Endothelial cell of umbilical vein (primary cell): ENCODE data around the gene C8B. TPM values are rescaled to one million over a fixed set of nuclear protein-coding genes. Genes with fewer than 3 reads are reported as not detected.

Experiments used
- BruUV-seq: library from RNA; stranded (reverse); fragments of 400-500 nt; replicated peaks from 2 replicates; lab custom pipeline; 2021; lab: Mats Ljungman, UMichigan
- CTCF ChIA-PET: fragments of 300-600, 350-600 bp; sonication (Branson Sonifier 250); formaldehyde crosslinking; loops from one replicate; lab custom pipeline; 2021; ENCODE audit warnings: antibody characterized with exemption, inconsistent platforms; lab: Charles Lee
- POLR2A ChIA-PET: fragments of 300-600, 350-600 bp; sonication (Branson Sonifier 250); formaldehyde crosslinking; loops from one replicate; lab custom pipeline; 2021; ENCODE audit warnings: antibody characterized with exemption, inconsistent platforms; lab: Charles Lee
- DNase-seq: peaks from one replicate; pipeline ENCODE4 v3.0.0-alpha.2; 2011; ENCODE audit warnings: low read depth, low spot score
- FAIRE-seq: peaks from 2 replicates; lab custom pipeline; 2011; peaks lifted over from hg19 to GRCh38; lab: Jason Lieb, UNC
- H2AFZ ChIP-seq: 2 replicates; pipeline ENCODE4 v1.6.0; 2012; ENCODE audit warnings: low read depth, low read length, control low read depth, inconsistent platforms
- H3K27ac ChIP-seq: 2 replicates; pipeline ENCODE4 v1.5.1; 2011; ENCODE audit warnings: low read depth, mild to moderate bottlenecking, control low read depth, low read length, moderate library complexity; ENCODE audit not compliant: insufficient read depth
- H3K27me3 ChIP-seq, 2 experiments: 2 replicates each; pipeline versions ENCODE4 v1.6.0 to v1.6.1; 2011; ENCODE audit warnings: low read length in 2 of 2, mixed read lengths in 1 of 2; ENCODE audit not compliant: control insufficient read depth in 2 of 2, insufficient read depth in 2 of 2
- H3K36me3 ChIP-seq, 2 experiments: 2 replicates in 1 of 2; 3 replicates in 1 of 2; pipeline ENCODE4 v1.5.1; 2011; ENCODE audit warnings: low read length in 2 of 2, mild to moderate bottlenecking in 1 of 2, moderate library complexity in 1 of 2; ENCODE audit not compliant: control insufficient read depth in 2 of 2, insufficient read depth in 2 of 2; ENCODE audit errors: extremely low read depth in 1 of 2
- H3K4me1 ChIP-seq: 3 replicates; pipeline ENCODE4 v1.5.1; 2011; ENCODE audit warnings: mild to moderate bottlenecking, low read length; ENCODE audit not compliant: control insufficient read depth, insufficient read depth; ENCODE audit errors: extremely low read depth
- H3K4me2 ChIP-seq: 2 replicates; pipeline ENCODE4 v1.6.1; 2011; ENCODE audit warnings: low read length, control low read depth, mixed read lengths; ENCODE audit not compliant: insufficient read depth
- H3K4me3 ChIP-seq, 3 experiments: fragments of 200-600 bp in 1 of 3; sonication (generic), shearing (Covaris generic) in 1 of 3; replicated peaks in 1 of 3; 2 replicates each; pipeline ENCODE4 v1.5.1; 2011 to 2016; ENCODE audit warnings: control low read depth in 3 of 3, low read length in 3 of 3, mild to moderate bottlenecking in 2 of 3, inconsistent platforms in 1 of 3, low read depth in 1 of 3, moderate library complexity in 1 of 3; ENCODE audit not compliant: insufficient read depth in 1 of 3
- H3K79me2 ChIP-seq: 2 replicates; pipeline ENCODE4 v1.6.0; 2012; ENCODE audit warnings: low read length, inconsistent platforms; ENCODE audit not compliant: control insufficient read depth, insufficient read depth
- H3K9ac ChIP-seq: replicated peaks from 2 replicates; pipeline ENCODE3; 2011; ENCODE audit warnings: low read length, control low read depth; ENCODE audit not compliant: insufficient read depth; ENCODE audit errors: extremely low read depth
- H3K9me1 ChIP-seq: replicated peaks from 3 replicates; pipeline ENCODE4 v1.6.0; 2011; ENCODE audit warnings: mild to moderate bottlenecking, low read length; ENCODE audit not compliant: control insufficient read depth, insufficient read depth; ENCODE audit errors: extremely low read depth
- H3K9me3 ChIP-seq: replicated peaks from 2 replicates; pipeline ENCODE4 v1.5.1; 2012; ENCODE audit warnings: low read length, inconsistent platforms; ENCODE audit not compliant: control insufficient read depth, insufficient read depth
- H4K20me1 ChIP-seq: replicated peaks from 2 replicates; pipeline ENCODE3; 2011; ENCODE audit warnings: mild to moderate bottlenecking, low read length; ENCODE audit not compliant: control insufficient read depth, insufficient read depth; ENCODE audit errors: extremely low read depth
- EZH2 ChIP-seq: IDR thresholded peaks from 2 replicates; pipeline ENCODE4 v1.6.1; 2012; ENCODE audit warnings: borderline replicate concordance, low read depth, mild to moderate bottlenecking, moderate library complexity, low read length, inconsistent platforms; ENCODE audit not compliant: severe bottlenecking
- FOS ChIP-seq: IDR thresholded peaks from 2 replicates; pipeline ENCODE4 v1.6.1; 2011; ENCODE audit warnings: mild to moderate bottlenecking, low read length, moderate library complexity, borderline replicate concordance; ENCODE audit not compliant: insufficient read depth
- GATA2 ChIP-seq: IDR thresholded peaks from 2 replicates; pipeline ENCODE4 v1.7.0; 2011; ENCODE audit warnings: low read depth, mild to moderate bottlenecking, moderate library complexity, mixed read lengths, low read length; ENCODE audit not compliant: insufficient read length, insufficient read depth
- JUN ChIP-seq: IDR thresholded peaks from 2 replicates; pipeline ENCODE4 v1.6.1; 2011; ENCODE audit warnings: borderline replicate concordance, low read depth; ENCODE audit not compliant: insufficient read length, insufficient read depth
- MYC ChIP-seq: IDR thresholded peaks from one replicate; pipeline ENCODE4 v1.6.1; 2011; ENCODE audit warnings: mild to moderate bottlenecking, low read depth, low read length
- POLR2AphosphoS5 ChIP-seq: IDR thresholded peaks from 2 replicates; pipeline ENCODE4 v1.6.1; 2012; ENCODE audit warnings: low read depth, mild to moderate bottlenecking, control low read depth, low read length, moderate library complexity; ENCODE audit not compliant: insufficient read depth
- dilution Hi-C: fragments of 300-500 bp; cut with MboI; formaldehyde crosslinking; loops from one replicate; pipeline ENCODE4 v1.15.0; 2019; ENCODE audit warnings: low sequenced_read_pairs; ENCODE audit not compliant: extremely low pct_ligation_motif_present
- intact Hi-C: fragments of 100-400 bp; cut with micrococcal nuclease; formaldehyde crosslinking; loops from one replicate; pipeline ENCODE4 v1.10.0; 2022
- polyA plus RNA-seq, 4 experiments: library from polyadenylated mRNA; depleted of rRNA in 3 of 4; stranded (reverse) in 3 of 4; unstranded in 1 of 4; fragments of >200 nt; gene quantifications; 2 replicates each; pipeline versions ENCODE4 v1.2.1 to v1.2.3, GENCODE V29; 2011 to 2012; ENCODE audit warnings: missing spikeins in 1 of 4
- total RNA-seq: library from RNA; stranded (reverse); gene quantifications from 2 replicates; pipeline ENCODE4 v1.2.3, GENCODE V29; 2021
- TF ChIP-seq, protein P1 (sequence below): IDR thresholded peaks from 2 replicates; pipeline ENCODE4 v1.6.1; 2011; ENCODE audit not compliant: insufficient read depth, insufficient read length
- TF ChIP-seq, protein P2 (sequence below), 2 donors: IDR thresholded peaks; 1 replicate in 1 of 2; 2 replicates in 1 of 2; pipeline ENCODE4 v1.5.1; 2011; ENCODE audit warnings: low read length in 2 of 2, mild to moderate bottlenecking in 2 of 2, moderate library complexity in 2 of 2, control low read depth in 1 of 2, inconsistent platforms in 1 of 2, low read depth in 1 of 2; ENCODE audit not compliant: insufficient read depth in 1 of 2; ENCODE audit errors: extremely low read depth in 1 of 2

Gene C8B
- total and polyA plus RNA-seq, 2 donors (not counting 3 experiments of a cell fraction or from before 2014, with no cell fraction given) = not detected

DNA sequence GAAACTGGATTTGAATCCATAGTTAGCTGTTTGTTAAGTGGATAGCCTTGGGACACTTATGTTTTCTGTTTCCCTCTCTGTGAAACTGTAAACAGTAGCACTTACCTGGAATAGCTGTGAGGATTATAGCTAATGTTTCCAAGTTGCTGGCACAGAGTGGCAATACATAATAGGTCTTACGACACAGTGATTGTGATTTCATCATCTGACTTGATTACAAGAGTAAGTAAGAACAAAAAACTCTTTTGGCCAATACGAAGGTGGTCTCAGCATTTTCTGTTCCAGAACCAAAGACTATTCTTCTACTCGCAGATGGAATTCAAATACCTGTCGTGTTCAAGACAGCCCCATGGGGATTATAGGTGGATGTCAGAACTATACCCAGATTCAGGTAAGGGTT, 2.1 kb downstream of the C8B start:
- BruUV-seq = no TSS peak

More for the DNA sequence above, 2.1 kb downstream of the C8B start:
- H3K9me3 ChIP-seq = no peaks in the 10 kb centered on the region
- dilution Hi-C loops = no loop called here
- H3K27me3 ChIP-seq = no peaks in the 10 kb centered on the region
- H3K4me2 ChIP-seq = no peak overlapping the region
- no peak for DNase-seq
- H3K9me1 ChIP-seq = no peaks in the 10 kb centered on the region
- intact Hi-C loops = no loop called here
- ChIA-PET POLR2A (no interaction called here), CTCF (no interaction called here)
- no peak overlapping the region for H3K9ac ChIP-seq
- no peaks in the 10 kb centered on the region for H3K79me2 ChIP-seq
- H3K4me3 ChIP-seq = no peak overlapping the region
- no peak for FAIRE-seq
- H3K36me3 ChIP-seq = no peaks in the 10 kb centered on the region
- H4K20me1 ChIP-seq = no peaks in the 10 kb centered on the region
- H3K27ac ChIP-seq = no peak overlapping the region
- TF ChIP-seq GATA2 (no peak), EZH2 (no peak), FOS (no peak), MYC (no peak), JUN (no peak), POLR2AphosphoS5 (no peak)
- TF ChIP-seq, protein P1, sequence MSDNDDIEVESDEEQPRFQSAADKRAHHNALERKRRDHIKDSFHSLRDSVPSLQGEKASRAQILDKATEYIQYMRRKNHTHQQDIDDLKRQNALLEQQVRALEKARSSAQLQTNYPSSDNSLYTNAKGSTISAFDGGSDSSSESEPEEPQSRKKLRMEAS = no peak
- TF ChIP-seq, protein P2, sequence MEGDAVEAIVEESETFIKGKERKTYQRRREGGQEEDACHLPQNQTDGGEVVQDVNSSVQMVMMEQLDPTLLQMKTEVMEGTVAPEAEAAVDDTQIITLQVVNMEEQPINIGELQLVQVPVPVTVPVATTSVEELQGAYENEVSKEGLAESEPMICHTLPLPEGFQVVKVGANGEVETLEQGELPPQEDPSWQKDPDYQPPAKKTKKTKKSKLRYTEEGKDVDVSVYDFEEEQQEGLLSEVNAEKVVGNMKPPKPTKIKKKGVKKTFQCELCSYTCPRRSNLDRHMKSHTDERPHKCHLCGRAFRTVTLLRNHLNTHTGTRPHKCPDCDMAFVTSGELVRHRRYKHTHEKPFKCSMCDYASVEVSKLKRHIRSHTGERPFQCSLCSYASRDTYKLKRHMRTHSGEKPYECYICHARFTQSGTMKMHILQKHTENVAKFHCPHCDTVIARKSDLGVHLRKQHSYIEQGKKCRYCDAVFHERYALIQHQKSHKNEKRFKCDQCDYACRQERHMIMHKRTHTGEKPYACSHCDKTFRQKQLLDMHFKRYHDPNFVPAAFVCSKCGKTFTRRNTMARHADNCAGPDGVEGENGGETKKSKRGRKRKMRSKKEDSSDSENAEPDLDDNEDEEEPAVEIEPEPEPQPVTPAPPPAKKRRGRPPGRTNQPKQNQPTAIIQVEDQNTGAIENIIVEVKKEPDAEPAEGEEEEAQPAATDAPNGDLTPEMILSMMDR (IDR thresholded peaks at IDR 0.05; ENCODE audit: extremely low read depth in 1 of 2, insufficient read depth in 1 of 2, low read depth in 1 of 2, low read length in 2 of 2) = no peak
- H2AFZ ChIP-seq = no peak overlapping the region
- no peaks in the 10 kb centered on the region for H3K4me1 ChIP-seq
